Umbilical cord (tissue), 1 donor: ENCODE data around the gene UBL5. TPM values are rescaled to one million over a fixed set of nuclear protein-coding genes. Genes with fewer than 3 reads are reported as not detected.

Source experiments
- total RNA-seq: library from RNA; depleted of rRNA; stranded (reverse); fragments of >200 nt; gene quantifications from one replicate; pipeline ENCODE4 v1.2.3, GENCODE V29; 2014; ENCODE audit warnings: low replicate concordance; ENCODE audit not compliant: insufficient read depth

Gene UBL5
- total RNA-seq, 1 donor from 2014 or later: 115 TPM

Other genes starting within 250 kb of the UBL5 start
- 47.2 TPM for gene ZNF121, start 243.4 kb upstream of the UBL5 start, total RNA-seq
- 33.7 TPM for gene ZNF561, start 206.7 kb upstream of the UBL5 start, total RNA-seq
- 35.9 TPM for gene ZNF562, start 152.8 kb upstream of the UBL5 start, total RNA-seq
- 27.9 TPM for gene ZNF846, start 59.2 kb upstream of the UBL5 start, total RNA-seq
- gene FBXL12, start 8.8 kb upstream of the UBL5 start, total RNA-seq: 15.2 TPM
- gene PIN1, start 7.4 kb downstream of the UBL5 start, total RNA-seq: 40.7 TPM
- gene OLFM2, start 108.6 kb downstream of the UBL5 start, total RNA-seq: not detected
- 30.3 TPM for gene COL5A3, start 182.6 kb downstream of the UBL5 start, total RNA-seq
- gene RDH8, start 185.6 kb downstream of the UBL5 start, total RNA-seq: not detected